Measurements from ENCODE around the gene MTHFD2L.
A peak's percentile ranks its signal among the peaks of the same experiment; 100 is the strongest.

MTHFD2L gene

DNA sequence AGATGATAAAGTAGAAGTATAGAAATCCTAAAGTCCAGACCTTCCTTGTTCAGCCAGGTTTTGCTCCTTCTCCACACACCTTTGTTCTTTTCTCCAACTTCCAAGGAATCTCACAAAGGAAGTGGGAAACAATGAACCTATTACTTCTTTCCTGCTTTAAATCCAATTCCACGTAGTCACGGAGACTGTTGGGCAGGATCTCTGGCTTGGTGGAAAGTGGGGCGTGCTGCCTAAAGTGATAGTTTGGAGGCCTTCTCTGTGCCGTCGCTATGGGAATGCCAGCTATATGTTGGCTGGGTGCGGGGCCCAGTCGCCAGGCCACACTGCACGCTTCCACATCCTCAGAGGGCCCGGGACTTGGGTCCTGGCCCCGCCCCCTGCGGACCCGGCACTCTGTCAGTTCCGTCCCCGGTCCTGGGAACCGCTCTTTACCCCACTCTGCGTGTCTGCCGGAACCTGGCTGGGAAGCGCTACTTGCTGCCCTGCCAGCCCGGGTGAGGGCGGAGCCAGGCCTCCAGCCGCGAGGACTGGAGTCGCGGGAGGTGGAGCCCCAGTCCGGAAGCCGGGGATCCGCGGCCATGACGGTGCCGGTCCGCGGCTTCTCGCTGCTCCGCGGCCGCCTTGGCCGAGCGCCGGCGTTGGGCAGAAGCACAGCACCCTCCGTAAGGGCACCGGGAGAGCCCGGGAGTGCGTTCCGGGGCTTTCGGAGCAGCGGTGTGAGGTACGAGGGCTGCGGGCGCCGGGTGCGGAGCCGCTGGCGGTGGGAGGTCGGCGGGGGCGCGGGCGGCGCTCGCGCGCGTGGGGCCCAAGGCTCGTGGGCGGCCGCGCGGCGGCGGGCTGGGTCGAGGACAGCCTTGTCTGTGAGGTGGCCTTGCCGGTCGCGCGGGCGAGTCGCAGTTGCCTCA is at the start of gene MTHFD2L:
Gene MTHFD2L, plus strand, starts transcription at position 558 of the 905 bp plus-strand sequence. Its CDS starts 21 bp downstream, at position 579.
- POLR2A ChIA-PET, result interaction anchor here (0.6 to 1.6 kb wide), 2 partner anchors 10 to 11 kb away, joined by 3 to 7 read pairs; no protein-coding TSS in a partner anchor
- peak; percentile 94 for DNase-seq (ENCODE audit: extremely low spot score)

DNA sequence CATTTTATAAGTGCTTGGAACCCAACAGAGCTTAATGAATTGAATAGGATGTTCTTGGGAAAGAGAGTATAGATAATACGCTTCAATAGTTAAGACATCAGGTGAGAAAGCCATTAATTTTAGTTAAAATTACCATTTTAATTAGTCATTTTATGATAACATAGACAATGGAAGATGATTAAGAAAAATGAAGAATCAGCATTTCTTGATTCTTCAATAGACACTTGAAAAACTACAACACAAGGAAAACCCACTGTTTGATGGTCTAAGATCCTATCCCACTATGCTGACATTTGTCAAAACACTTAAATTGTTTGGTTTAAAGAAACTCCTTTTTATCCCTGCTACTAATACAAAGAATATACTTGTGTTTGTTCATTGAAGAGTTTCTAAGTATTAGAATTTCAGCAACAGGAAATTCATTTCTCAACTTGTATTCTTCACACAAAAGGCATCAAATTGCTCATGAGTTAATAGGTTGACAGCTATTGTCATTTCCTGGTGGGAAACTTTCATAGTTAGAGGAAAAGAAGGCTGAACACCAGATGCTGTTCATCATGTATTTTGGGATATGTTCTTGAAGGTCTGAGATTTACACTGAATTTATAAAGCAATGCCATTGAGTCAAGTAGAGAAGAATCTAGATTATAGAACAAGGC is 49.3 kb upstream of the MTHFD2L start:
- TF ChIP-seq, protein P1, sequence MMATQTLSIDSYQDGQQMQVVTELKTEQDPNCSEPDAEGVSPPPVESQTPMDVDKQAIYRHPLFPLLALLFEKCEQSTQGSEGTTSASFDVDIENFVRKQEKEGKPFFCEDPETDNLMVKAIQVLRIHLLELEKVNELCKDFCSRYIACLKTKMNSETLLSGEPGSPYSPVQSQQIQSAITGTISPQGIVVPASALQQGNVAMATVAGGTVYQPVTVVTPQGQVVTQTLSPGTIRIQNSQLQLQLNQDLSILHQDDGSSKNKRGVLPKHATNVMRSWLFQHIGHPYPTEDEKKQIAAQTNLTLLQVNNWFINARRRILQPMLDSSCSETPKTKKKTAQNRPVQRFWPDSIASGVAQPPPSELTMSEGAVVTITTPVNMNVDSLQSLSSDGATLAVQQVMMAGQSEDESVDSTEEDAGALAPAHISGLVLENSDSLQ (IDR thresholded peaks at IDR 0.05), result no peak
- TF ChIP-seq SUZ12 (IDR thresholded peaks at IDR 0.05) (no peak), FOXA1 (IDR thresholded peaks at IDR 0.05) (no peak), SP1 (IDR thresholded peaks at IDR 0.05) (no peak), FOXK2 (IDR thresholded peaks at IDR 0.05) (no peak), ZNF384 (IDR thresholded peaks at IDR 0.05) (no peak), ARNT (IDR thresholded peaks at IDR 0.05) (no peak), BHLHE40 (IDR thresholded peaks at IDR 0.05; ENCODE audit: borderline replicate concordance) (no peak), NFRKB (IDR thresholded peaks at IDR 0.05) (no peak), ELF4 (IDR thresholded peaks at IDR 0.05) (no peak), FOXM1 (IDR thresholded peaks at IDR 0.05; ENCODE audit: borderline replicate concordance) (no peak), LEF1 (IDR thresholded peaks at IDR 0.05; ENCODE audit: borderline replicate concordance) (no peak), CTBP1 (IDR thresholded peaks at IDR 0.05; ENCODE audit: borderline replicate concordance) (no peak), L3MBTL2 (conservative IDR thresholded peaks at IDR 0.05) (no peak), TARDBP (IDR thresholded peaks at IDR 0.05) (no peak), HDGF (IDR thresholded peaks at IDR 0.05; ENCODE audit: borderline replicate concordance) (no peak)
- no peak for DNase-seq (ENCODE audit: extremely low spot score)
- CTCF ChIA-PET, result no interaction called here
- POLR2A ChIA-PET, result no interaction called here

More for the DNA sequence above, at the start of gene MTHFD2L:
- CTCF ChIA-PET, result no interaction called here
- no peak for TF ChIP-seq NFRKB (IDR thresholded peaks at IDR 0.05)
- TF ChIP-seq FOXK2 (IDR thresholded peaks at IDR 0.05), result no peak
- TF ChIP-seq, protein P1 (IDR thresholded peaks at IDR 0.05), result no peak
- TF ChIP-seq FOXM1 (IDR thresholded peaks at IDR 0.05; ENCODE audit: borderline replicate concordance), result no peak
- peak; percentile 33; the same call in 1 of the 2 replicates for TF ChIP-seq L3MBTL2 (conservative IDR thresholded peaks at IDR 0.05)
- no peak for TF ChIP-seq SP1 (IDR thresholded peaks at IDR 0.05)
- TF ChIP-seq ELF4 (IDR thresholded peaks at IDR 0.05), result 0 out of 2 replicates have a peak, but pooled peaks have one; percentile 40
- no peak for TF ChIP-seq ARNT (IDR thresholded peaks at IDR 0.05)
- TF ChIP-seq HDGF (IDR thresholded peaks at IDR 0.05; ENCODE audit: borderline replicate concordance), result peak; percentile 90; the same call in 1 of the 2 replicates
- TF ChIP-seq LEF1 (IDR thresholded peaks at IDR 0.05; ENCODE audit: borderline replicate concordance), result no peak
- no peak for TF ChIP-seq FOXA1 (IDR thresholded peaks at IDR 0.05)
- TF ChIP-seq TARDBP (IDR thresholded peaks at IDR 0.05), result no peak
- TF ChIP-seq BHLHE40 (IDR thresholded peaks at IDR 0.05; ENCODE audit: borderline replicate concordance), result no peak
- no peak for TF ChIP-seq SUZ12 (IDR thresholded peaks at IDR 0.05)
- TF ChIP-seq ZNF384 (IDR thresholded peaks at IDR 0.05), result no peak
- TF ChIP-seq CTBP1 (IDR thresholded peaks at IDR 0.05; ENCODE audit: borderline replicate concordance), result peak; percentile 13; the same call in 1 of the 2 replicates

DNA sequence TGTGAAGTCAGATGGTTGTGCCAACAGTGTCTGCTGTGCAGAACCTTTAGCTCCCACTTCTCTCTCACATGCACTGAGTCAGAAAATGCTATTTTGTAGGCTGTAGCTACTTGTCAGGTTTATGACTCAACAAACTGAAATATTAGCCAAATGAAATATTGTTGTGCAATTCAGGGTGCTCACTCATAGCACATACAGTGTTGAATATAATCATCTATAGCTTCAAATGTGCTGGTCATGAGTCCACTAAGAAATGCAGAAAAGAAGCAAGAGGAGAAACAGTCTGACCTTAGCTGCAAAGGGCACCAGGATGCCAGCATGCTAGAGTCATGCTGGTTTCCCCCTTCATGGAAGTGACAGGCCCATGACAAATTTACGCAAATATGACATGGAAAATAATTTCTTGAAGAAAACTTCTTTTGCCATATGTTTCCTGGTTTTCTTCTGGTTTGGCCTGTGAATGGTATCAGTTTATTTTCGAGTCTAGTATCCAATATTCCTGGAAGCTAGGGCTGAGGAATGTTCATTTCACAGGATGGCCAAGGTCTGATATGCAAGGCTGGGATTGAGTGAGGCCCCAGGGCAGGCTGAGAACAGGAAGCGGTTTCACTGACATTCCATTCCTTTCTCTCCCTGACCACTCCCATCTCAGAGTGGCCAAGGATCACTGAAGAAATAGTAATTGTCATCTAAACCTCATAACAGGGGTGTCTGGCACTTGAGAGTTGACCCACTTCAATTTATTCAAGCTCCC is 48.6 kb upstream of the MTHFD2L start:
- CTCF ChIA-PET, result interaction anchor here (1.2 kb wide), 1 partner anchor 25 kb away, joined by 3 read pairs; no protein-coding TSS in a partner anchor
- no peak for DNase-seq (ENCODE audit: extremely low spot score)
- POLR2A ChIA-PET, result interaction anchor here (1.1 kb wide), 1 partner anchor 10 kb away, joined by 3 read pairs; the partner anchor contains the start of gene CXCL2

More for the DNA sequence above, 48.6 kb upstream of the MTHFD2L start:
- TF ChIP-seq, protein P1 (IDR thresholded peaks at IDR 0.05), result no peak
- no peak for TF ChIP-seq BHLHE40 (IDR thresholded peaks at IDR 0.05; ENCODE audit: borderline replicate concordance)
- TF ChIP-seq SUZ12 (IDR thresholded peaks at IDR 0.05), result no peak
- no peak for TF ChIP-seq CTBP1 (IDR thresholded peaks at IDR 0.05; ENCODE audit: borderline replicate concordance)
- TF ChIP-seq ELF4 (IDR thresholded peaks at IDR 0.05), result no peak
- TF ChIP-seq L3MBTL2 (conservative IDR thresholded peaks at IDR 0.05), result no peak
- no peak for TF ChIP-seq FOXK2 (IDR thresholded peaks at IDR 0.05)
- no peak for TF ChIP-seq FOXA1 (IDR thresholded peaks at IDR 0.05)
- no peak for TF ChIP-seq TARDBP (IDR thresholded peaks at IDR 0.05)
- TF ChIP-seq LEF1 (IDR thresholded peaks at IDR 0.05; ENCODE audit: borderline replicate concordance), result no peak
- no peak for TF ChIP-seq ARNT (IDR thresholded peaks at IDR 0.05)
- no peak for TF ChIP-seq HDGF (IDR thresholded peaks at IDR 0.05; ENCODE audit: borderline replicate concordance)
- no peak for TF ChIP-seq FOXM1 (IDR thresholded peaks at IDR 0.05; ENCODE audit: borderline replicate concordance)
- TF ChIP-seq NFRKB (IDR thresholded peaks at IDR 0.05), result no peak
- TF ChIP-seq SP1 (IDR thresholded peaks at IDR 0.05), result no peak
- TF ChIP-seq ZNF384 (IDR thresholded peaks at IDR 0.05), result no peak

All from HEK293T (cell line).